Measurements from ENCODE around the gene DGKE.
A peak's percentile ranks its signal among the peaks of the same experiment; 100 is the strongest.

The DGKE gene

GRCh38 chr17:56804454-56804853 lies 29.5 kb upstream of the DGKE start:
- no peak overlapping the region for H3K9ac ChIP-seq (ENCODE audit: low read depth, low read length, poor library complexity)
- H3K23ac ChIP-seq (ENCODE audit: low read depth, low read length, poor library complexity) = no peak overlapping the region
- no peak overlapping the region for H4K8ac ChIP-seq (ENCODE audit: low read depth, low read length)
- H2AFZ ChIP-seq (ENCODE audit: low read length) = no peak overlapping the region
- WGBS, 2 donors (ENCODE audit: extremely low coverage in 2 of 2, insufficient read length in 2 of 2, insufficient replicate concordance in 1 of 2) = no CpG with 5 or more reads among the region's 3 CpGs
- DNase-seq (ENCODE audit: low spot score) = no peak
- H3K27me3 ChIP-seq (ENCODE audit: control insufficient read depth in 3 of 3, insufficient read depth in 3 of 3, low read depth in 1 of 3, low read length in 3 of 3) = peaks cover 0 to 19% (median 0%) of the 10 kb centered on the region in 3 experiments
- H3K36me3 ChIP-seq (replicated peaks in 1 of 2; ENCODE audit: control insufficient read depth in 2 of 2, insufficient read depth in 2 of 2, low read length in 2 of 2) = no peaks in the 10 kb centered on the region
- H3K4me2 ChIP-seq (ENCODE audit: insufficient read depth, low read length, poor library complexity, severe bottlenecking) = no peak overlapping the region
- no peak overlapping the region for H4K91ac ChIP-seq (ENCODE audit: low read depth, low read length, poor library complexity)
- no peak overlapping the region for H2AK5ac ChIP-seq (ENCODE audit: low read depth, low read length)
- H3K18ac ChIP-seq (ENCODE audit: low read length) = no peak overlapping the region
- H2BK15ac ChIP-seq (ENCODE audit: low read length) = no peak overlapping the region
- H2BK120ac ChIP-seq (ENCODE audit: low read depth, low read length) = no peak overlapping the region
- no peak overlapping the region for H3K4ac ChIP-seq (ENCODE audit: low read length)
- H2BK5ac ChIP-seq (ENCODE audit: low read length) = no peak overlapping the region
- H3K4me3 ChIP-seq (ENCODE audit: low read length in 2 of 2) = no peak overlapping the region
- H3K4me1 ChIP-seq (ENCODE audit: control insufficient read depth in 2 of 2, insufficient read depth in 1 of 2, low read depth in 1 of 2, low read length in 2 of 2) = peaks cover 0 to 1% of the 10 kb centered on the region in 2 donors
- H2BK12ac ChIP-seq (ENCODE audit: low read length) = no peak overlapping the region
- no peak overlapping the region for H3K14ac ChIP-seq (ENCODE audit: low read length)
- no peak overlapping the region for H3K27ac ChIP-seq (replicated peaks; ENCODE audit: low read length)
- H3K9me3 ChIP-seq (replicated peaks in 1 of 2; ENCODE audit: control insufficient read depth in 2 of 2, insufficient read depth in 1 of 2, low read depth in 1 of 2, low read length in 2 of 2) = no peaks in the 10 kb centered on the region
- H3K79me1 ChIP-seq (ENCODE audit: low read depth, low read length) = no peaks in the 10 kb centered on the region

- Histone ChIP-seq H3K4me3 (ENCODE audit: low read length in 2 of 2) (no peak overlapping the region), H2AFZ (ENCODE audit: low read length) (peak overlapping the region; percentile 10), H3K4ac (ENCODE audit: low read length) (no peak overlapping the region), H4K8ac (ENCODE audit: low read depth, low read length) (no peak overlapping the region), H4K91ac (ENCODE audit: low read depth, low read length, poor library complexity) (no peak overlapping the region), H3K27me3 (ENCODE audit: control insufficient read depth in 3 of 3, insufficient read depth in 3 of 3, low read depth in 1 of 3, low read length in 3 of 3) (peaks cover 0 to 13% (median 0%) of the 10 kb centered on the region in 3 experiments), H3K79me1 (ENCODE audit: low read depth, low read length) (no peaks in the 10 kb centered on the region), H3K4me2 (ENCODE audit: insufficient read depth, low read length, poor library complexity, severe bottlenecking) (no peak overlapping the region), H2BK12ac (ENCODE audit: low read length) (no peak overlapping the region), H2BK15ac (ENCODE audit: low read length) (no peak overlapping the region), H3K4me1 (ENCODE audit: control insufficient read depth in 2 of 2, insufficient read depth in 1 of 2, low read depth in 1 of 2, low read length in 2 of 2) (peaks cover 0 to 7% of the 10 kb centered on the region in 2 donors), H3K9ac (ENCODE audit: low read depth, low read length, poor library complexity) (no peak overlapping the region), H3K23ac (ENCODE audit: low read depth, low read length, poor library complexity) (no peak overlapping the region), H2AK5ac (ENCODE audit: low read depth, low read length) (no peak overlapping the region), H3K27ac (replicated peaks; ENCODE audit: low read length) (no peak overlapping the region), H3K18ac (ENCODE audit: low read length) (no peak overlapping the region), H3K36me3 (replicated peaks in 1 of 2; ENCODE audit: control insufficient read depth in 2 of 2, insufficient read depth in 2 of 2, low read length in 2 of 2) (no peaks in the 10 kb centered on the region), H3K14ac (ENCODE audit: low read length) (no peak overlapping the region), H2BK120ac (ENCODE audit: low read depth, low read length) (no peak overlapping the region), H3K9me3 (replicated peaks in 1 of 2; ENCODE audit: control insufficient read depth in 2 of 2, insufficient read depth in 1 of 2, low read depth in 1 of 2, low read length in 2 of 2) (no peaks in the 10 kb centered on the region), H2BK5ac (ENCODE audit: low read length) (no peak overlapping the region)
- DNase-seq (ENCODE audit: low spot score) = no peak
- no CpG with 5 or more reads among the region's 4 CpGs for WGBS, 2 donors (ENCODE audit: extremely low coverage in 2 of 2, insufficient read length in 2 of 2, insufficient replicate concordance in 1 of 2)
These were observed 27.0 kb upstream of the DGKE start for GRCh38 chr17:56806949-56807348.

GRCh38 chr17:56807723-56808122 lies 26.2 kb upstream of the DGKE start:
- H3K9ac ChIP-seq (ENCODE audit: low read depth, low read length, poor library complexity) = no peak overlapping the region
- no peak overlapping the region for H4K8ac ChIP-seq (ENCODE audit: low read depth, low read length)
- no peak overlapping the region for H2BK5ac ChIP-seq (ENCODE audit: low read length)
- no peak overlapping the region for H3K14ac ChIP-seq (ENCODE audit: low read length)
- H3K4ac ChIP-seq (ENCODE audit: low read length) = no peak overlapping the region
- no peaks in the 10 kb centered on the region for H3K9me3 ChIP-seq (replicated peaks in 1 of 2; ENCODE audit: control insufficient read depth in 2 of 2, insufficient read depth in 1 of 2, low read depth in 1 of 2, low read length in 2 of 2)
- no peak overlapping the region for H3K27ac ChIP-seq (replicated peaks; ENCODE audit: low read length)
- WGBS, 2 donors (ENCODE audit: extremely low coverage in 2 of 2, insufficient read length in 2 of 2, insufficient replicate concordance in 1 of 2) = no CpG with 5 or more reads among the region's 3 CpGs
- no peak overlapping the region for H3K18ac ChIP-seq (ENCODE audit: low read length)
- no peak overlapping the region for H2BK120ac ChIP-seq (ENCODE audit: low read depth, low read length)
- no peak overlapping the region for H4K91ac ChIP-seq (ENCODE audit: low read depth, low read length, poor library complexity)
- peaks cover 0 to 18% (median 0%) of the 10 kb centered on the region in 3 experiments for H3K27me3 ChIP-seq (ENCODE audit: control insufficient read depth in 3 of 3, insufficient read depth in 3 of 3, low read depth in 1 of 3, low read length in 3 of 3)
- no peak overlapping the region for H2BK15ac ChIP-seq (ENCODE audit: low read length)
- no peak overlapping the region for H2BK12ac ChIP-seq (ENCODE audit: low read length)
- H2AFZ ChIP-seq (ENCODE audit: low read length) = no peak overlapping the region
- no peak for DNase-seq (ENCODE audit: low spot score)
- H3K23ac ChIP-seq (ENCODE audit: low read depth, low read length, poor library complexity) = no peak overlapping the region
- no peak overlapping the region for H3K4me2 ChIP-seq (ENCODE audit: insufficient read depth, low read length, poor library complexity, severe bottlenecking)
- no peak overlapping the region for H2AK5ac ChIP-seq (ENCODE audit: low read depth, low read length)
- no peaks in the 10 kb centered on the region for H3K36me3 ChIP-seq (replicated peaks in 1 of 2; ENCODE audit: control insufficient read depth in 2 of 2, insufficient read depth in 2 of 2, low read length in 2 of 2)
- H3K4me1 ChIP-seq (ENCODE audit: control insufficient read depth in 2 of 2, insufficient read depth in 1 of 2, low read depth in 1 of 2, low read length in 2 of 2) = peaks cover 0 to 7% of the 10 kb centered on the region in 2 donors
- H3K4me3 ChIP-seq (ENCODE audit: low read length in 2 of 2) = no peak overlapping the region
- no peaks in the 10 kb centered on the region for H3K79me1 ChIP-seq (ENCODE audit: low read depth, low read length)

GRCh38 chr17:56808503-56808902 lies 25.4 kb upstream of the DGKE start:
- no peak for DNase-seq (ENCODE audit: low spot score)
- Histone ChIP-seq H3K23ac (ENCODE audit: low read depth, low read length, poor library complexity) (no peak overlapping the region), H3K18ac (ENCODE audit: low read length) (no peak overlapping the region), H3K27me3 (ENCODE audit: control insufficient read depth in 3 of 3, insufficient read depth in 3 of 3, low read depth in 1 of 3, low read length in 3 of 3) (peaks cover 0 to 24% (median 0%) of the 10 kb centered on the region in 3 experiments), H2BK120ac (ENCODE audit: low read depth, low read length) (no peak overlapping the region), H3K14ac (ENCODE audit: low read length) (no peak overlapping the region), H3K9ac (ENCODE audit: low read depth, low read length, poor library complexity) (no peak overlapping the region), H2AFZ (ENCODE audit: low read length) (peak overlapping the region; percentile 74), H4K8ac (ENCODE audit: low read depth, low read length) (no peak overlapping the region), H2BK12ac (ENCODE audit: low read length) (no peak overlapping the region), H3K4me3 (ENCODE audit: low read length in 2 of 2) (no peak overlapping the region), H3K4me2 (ENCODE audit: insufficient read depth, low read length, poor library complexity, severe bottlenecking) (no peak overlapping the region), H2BK5ac (ENCODE audit: low read length) (no peak overlapping the region), H3K79me1 (ENCODE audit: low read depth, low read length) (no peaks in the 10 kb centered on the region), H2BK15ac (ENCODE audit: low read length) (no peak overlapping the region), H2AK5ac (ENCODE audit: low read depth, low read length) (no peak overlapping the region), H3K4ac (ENCODE audit: low read length) (no peak overlapping the region), H3K9me3 (replicated peaks in 1 of 2; ENCODE audit: control insufficient read depth in 2 of 2, insufficient read depth in 1 of 2, low read depth in 1 of 2, low read length in 2 of 2) (no peaks in the 10 kb centered on the region), H3K4me1 (ENCODE audit: control insufficient read depth in 2 of 2, insufficient read depth in 1 of 2, low read depth in 1 of 2, low read length in 2 of 2) (peaks cover 0 to 10% of the 10 kb centered on the region in 2 donors), H3K27ac (replicated peaks; ENCODE audit: low read length) (no peak overlapping the region), H3K36me3 (replicated peaks in 1 of 2; ENCODE audit: control insufficient read depth in 2 of 2, insufficient read depth in 2 of 2, low read length in 2 of 2) (no peaks in the 10 kb centered on the region), H4K91ac (ENCODE audit: low read depth, low read length, poor library complexity) (no peak overlapping the region)
- no CpG with 5 or more reads among the region's 3 CpGs for WGBS, 2 donors (ENCODE audit: extremely low coverage in 2 of 2, insufficient read length in 2 of 2, insufficient replicate concordance in 1 of 2)

All from neuronal stem cell (in vitro differentiated cells).